GM19025 (cell line): ENCODE measurements around the gene POLA1.
A peak's percentile ranks its signal among the peaks of the same experiment; 100 is the strongest.

Source experiments
- ATAC-seq: cut with Tn5 transposase; IDR thresholded peaks from one replicate; pipeline ENCODE4 v1.9.1; 2021; ENCODE audit warnings: mild to moderate bottlenecking, low read depth, moderate library complexity; ENCODE audit not compliant: unreplicated experiment

Gene POLA1

GRCh38 chrX:25017667-25018247 is 324.0 kb downstream of the POLA1 start:
- ATAC-seq, result no peak

- ATAC-seq, result no peak
Measured at GRCh38 chrX:25018682-25019081, 325.0 kb downstream of the POLA1 start.

- no peak for ATAC-seq
Measured at GRCh38 chrX:25019707-25020390, 326.1 kb downstream of the POLA1 start.

GRCh38 chrX:25020391-25020904 is 326.7 kb downstream of the POLA1 start:
- no peak for ATAC-seq

- ATAC-seq, result peak; percentile 56
Measured at GRCh38 chrX:25020905-25021449, 327.3 kb downstream of the POLA1 start.

GRCh38 chrX:25022499-25023325 is 329.0 kb downstream of the POLA1 start:
- no peak for ATAC-seq

GRCh38 chrX:25023908-25024307 is 330.2 kb downstream of the POLA1 start:
- ATAC-seq, result no peak

- no peak for ATAC-seq
Measured at GRCh38 chrX:25025615-25026014, 331.9 kb downstream of the POLA1 start.

- no peak for ATAC-seq
Measured at GRCh38 chrX:25026576-25026975, 332.9 kb downstream of the POLA1 start.

GRCh38 chrX:25028726-25029125 is 335.0 kb downstream of the POLA1 start:
- no peak for ATAC-seq

- no peak for ATAC-seq
Measured at GRCh38 chrX:25029288-25029825, 335.6 kb downstream of the POLA1 start.

- no peak for ATAC-seq
Measured at GRCh38 chrX:25034889-25035288, 341.2 kb downstream of the POLA1 start.

- ATAC-seq, result no peak
Measured at GRCh38 chrX:25039036-25039435, 345.3 kb downstream of the POLA1 start.

GRCh38 chrX:25043192-25043591 is 349.5 kb downstream of the POLA1 start:
- ATAC-seq, result no peak
